Lower leg skin (tissue), 3 donors: ENCODE measurements around the gene DTYMK.

Source experiments
- CTCF ChIP-seq, 3 donors: fragments of 450-650 bp; IDR thresholded peaks; one replicate each; pipeline ENCODE4 v1.5.1; 2016; ENCODE audit warnings: antibody characterized with exemption in 3 of 3, mild to moderate bottlenecking in 3 of 3, moderate library complexity in 2 of 3
- POLR2A ChIP-seq, 2 donors: fragments of 450-650 bp; IDR thresholded peaks; one replicate each; pipeline ENCODE4 v1.6.1; 2016 to 2017; ENCODE audit warnings: antibody characterized with exemption in 2 of 2, mild to moderate bottlenecking in 1 of 2, moderate library complexity in 1 of 2

- no peak for TF ChIP-seq POLR2A (IDR thresholded peaks at IDR 0.05)
- TF ChIP-seq CTCF (IDR thresholded peaks at IDR 0.05), result no peak
Observed at GRCh38 chr2:241668354-241668753, 18.3 kb downstream of the DTYMK start.
